Panc1 (cell line): ENCODE results near the gene GMPPA.

Source experiments
- CTCF ChIP-seq: fragments of 450-650 bp; IDR thresholded peaks from 2 replicates; pipeline ENCODE4 v1.5.1; 2017; ENCODE audit warnings: mild to moderate bottlenecking
- POLR2AphosphoS5 ChIP-seq: IDR thresholded peaks from 2 replicates; pipeline ENCODE4 v1.6.1; 2012; ENCODE audit warnings: mild to moderate bottlenecking, low read depth, low read length, moderate library complexity
- SIN3A ChIP-seq: IDR thresholded peaks from 2 replicates; pipeline ENCODE4 v1.6.1; 2012; ENCODE audit warnings: low read depth, mild to moderate bottlenecking, low read length, moderate library complexity, borderline replicate concordance; ENCODE audit not compliant: insufficient read depth

GRCh38 chr2:219485201-219485580 lies 13.5 kb upstream of the GMPPA start:
- TF ChIP-seq CTCF (no peak), SIN3A (no peak), POLR2AphosphoS5 (no peak)
